GM21423 (cell line): ENCODE results near the gene ANXA2.
"Not testable (repeated sequence)": the region's sequence is repeated elsewhere in the genome, so short reads cannot be mapped to it uniquely, and the experiment has no call there.

ENCODE experiments used
- ATAC-seq: cut with Tn5 transposase; IDR thresholded peaks from one replicate; pipeline ENCODE4 v1.9.1; 2021; ENCODE audit warnings: mild to moderate bottlenecking, moderate library complexity; ENCODE audit not compliant: unreplicated experiment

ANXA2 gene

DNA sequence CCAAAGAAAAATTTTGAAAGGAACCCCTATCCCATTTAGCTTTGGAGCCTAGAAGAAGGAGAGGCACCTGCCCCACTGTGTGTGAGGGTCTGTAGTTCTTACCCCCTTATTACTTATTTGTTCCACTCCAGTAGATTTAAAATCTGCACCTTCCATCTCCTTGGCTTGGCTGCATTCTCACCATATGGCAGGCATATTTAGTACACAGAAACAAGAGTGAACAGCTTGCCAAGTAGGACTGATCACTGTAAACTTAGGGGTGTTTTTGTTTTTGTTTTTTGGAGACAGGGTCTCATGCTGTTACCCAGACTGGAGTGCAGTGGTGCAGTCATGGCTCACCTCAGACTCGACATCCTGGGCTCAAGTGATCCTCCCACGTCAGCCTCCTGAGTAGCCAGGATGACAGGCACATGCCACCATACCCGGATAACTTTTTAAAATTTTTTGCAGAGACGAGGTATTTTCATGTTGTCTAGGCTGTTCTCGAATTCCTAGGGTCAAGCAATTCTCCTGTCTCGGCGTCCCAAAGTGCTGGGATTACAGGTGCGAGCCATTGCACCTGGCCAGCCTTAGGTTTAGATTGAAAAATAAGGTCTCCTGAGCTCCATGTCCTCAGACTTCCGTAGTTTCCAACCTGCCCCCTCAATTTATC, 14.1 kb upstream of the ANXA2 start:
- no peak for ATAC-seq

GRCh38 chr15:60410350-60410749, 12.6 kb upstream of the ANXA2 start:
- not testable (repeated sequence) for ATAC-seq

GRCh38 chr15:60408463-60408981, 10.7 kb upstream of the ANXA2 start:
- ATAC-seq = peak; percentile 78

- no peak for ATAC-seq
Observed at GRCh38 chr15:60407415-60407805, 9.6 kb upstream of the ANXA2 start.

DNA sequence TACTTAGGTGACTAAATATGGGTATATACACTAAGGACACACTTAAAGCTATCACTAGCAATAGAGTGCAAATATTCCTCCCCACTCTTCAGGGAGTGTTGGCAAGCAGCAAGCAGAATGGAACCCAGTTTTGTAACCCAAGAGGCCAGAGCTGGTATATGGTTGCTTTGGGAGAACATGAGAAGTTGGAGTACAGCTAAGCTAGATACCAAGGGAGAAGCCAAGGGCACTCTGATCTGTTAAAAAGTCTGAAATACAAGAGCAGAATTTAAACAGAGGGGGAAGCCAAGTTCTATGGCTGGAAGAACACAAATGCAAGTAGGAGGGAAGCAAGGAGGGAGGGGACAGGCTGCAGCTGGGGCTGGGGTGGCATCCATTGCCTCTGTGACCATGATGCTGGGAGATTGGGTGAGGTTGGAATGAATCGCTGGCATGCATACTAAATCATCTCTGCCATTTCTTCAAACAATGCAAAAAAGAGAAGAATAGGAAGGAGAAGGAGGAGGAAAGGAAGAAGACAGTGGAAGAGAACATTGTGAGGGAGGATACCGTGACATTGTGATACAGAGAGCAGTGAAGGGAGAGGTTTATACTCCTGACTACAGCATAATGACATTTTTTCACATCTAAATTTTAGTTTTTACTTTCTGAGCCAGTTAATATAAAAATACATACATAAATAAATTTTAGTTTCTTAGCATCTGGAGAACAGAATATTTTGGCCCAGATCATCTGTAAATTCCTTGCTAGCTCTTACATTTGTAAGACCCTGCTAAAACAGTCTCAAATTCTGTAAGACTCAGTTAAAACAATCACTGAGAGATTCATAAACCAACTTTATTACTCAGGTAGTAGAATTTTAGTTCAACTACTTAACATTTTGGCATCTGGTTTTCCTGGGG, 9.0 kb upstream of the ANXA2 start:
- no peak for ATAC-seq

GRCh38 chr15:60405399-60405798, 7.6 kb upstream of the ANXA2 start:
- ATAC-seq = no peak

- not testable (repeated sequence) for ATAC-seq
Observed at GRCh38 chr15:60404351-60404750, 6.6 kb upstream of the ANXA2 start.

DNA sequence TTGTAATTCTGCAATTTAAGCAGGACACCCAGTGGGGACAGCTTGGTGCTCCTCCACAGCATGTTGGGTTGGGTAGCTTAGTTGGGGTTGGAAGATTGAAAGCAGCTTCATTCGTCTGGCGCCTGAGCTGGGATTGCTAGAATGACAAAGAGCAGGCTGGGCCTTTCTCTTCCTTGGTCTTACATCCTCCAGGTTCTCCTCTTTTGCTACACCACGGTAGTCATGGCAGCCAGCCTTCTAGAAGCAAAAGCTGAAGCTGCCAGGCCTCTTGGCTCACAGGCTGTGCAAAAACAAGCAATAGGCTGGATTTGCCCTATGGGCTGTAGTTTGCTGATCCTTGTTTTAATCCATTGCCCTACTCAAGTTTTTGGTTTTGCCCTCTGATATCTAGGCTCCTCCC, 3.2 kb upstream of the ANXA2 start:
- no peak for ATAC-seq

DNA sequence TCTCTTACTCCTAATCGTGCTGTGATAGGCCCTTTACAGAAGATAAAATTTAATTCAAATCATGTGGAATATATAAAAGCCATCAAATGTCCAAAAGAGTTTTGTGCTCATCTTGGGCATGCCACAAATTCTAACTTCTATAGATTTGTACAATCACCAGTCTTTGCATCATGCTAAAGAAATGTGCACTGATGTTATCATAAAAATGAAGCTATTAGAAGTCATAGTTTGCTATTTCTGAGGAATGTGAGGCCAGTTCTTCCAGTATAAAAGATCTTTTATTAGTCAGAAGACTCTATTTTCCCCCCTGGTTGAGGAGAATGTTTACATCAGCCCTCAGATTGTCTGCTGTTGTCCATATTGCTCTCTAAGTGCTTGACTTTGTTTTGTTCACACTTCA, 2.1 kb upstream of the ANXA2 start:
- ATAC-seq = no peak

DNA sequence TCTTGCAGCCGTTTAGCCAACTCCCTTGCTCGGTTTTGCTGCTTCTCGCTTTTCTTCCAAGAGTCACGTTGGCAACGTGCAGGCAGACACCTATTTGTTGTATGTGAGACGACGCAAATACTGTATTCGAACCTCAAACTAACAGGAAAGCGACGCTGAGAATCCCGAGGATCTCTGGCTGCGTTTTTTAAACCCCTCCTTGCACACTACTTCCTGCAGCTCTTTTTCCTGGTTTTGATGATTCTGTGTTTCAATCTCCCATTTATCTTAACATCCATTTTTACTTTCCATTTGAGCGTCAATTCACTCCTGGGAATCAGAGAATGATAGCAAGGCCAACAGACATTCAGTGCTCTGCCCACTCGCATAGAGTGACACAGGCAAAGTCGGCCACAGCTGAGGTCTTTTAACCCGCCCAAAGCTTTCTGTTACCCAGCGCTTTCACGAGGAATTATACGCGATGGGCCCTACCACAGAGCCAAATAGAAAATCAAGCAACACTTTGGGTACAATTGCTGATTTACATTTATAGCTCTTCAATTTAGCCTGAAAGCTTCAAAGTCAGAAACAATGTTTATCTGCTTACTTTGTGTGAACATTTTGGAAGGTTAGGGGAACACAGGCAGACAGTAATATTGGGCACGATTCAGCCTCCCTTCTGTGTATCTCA, 1.6 kb upstream of the ANXA2 start:
- ATAC-seq = no peak

- ATAC-seq = peak; percentile 71
Observed at GRCh38 chr15:60396958-60397771, 621 bp downstream of the ANXA2 start.

GRCh38 chr15:60396560-60396957, 1.2 kb downstream of the ANXA2 start:
- no peak for ATAC-seq

- ATAC-seq = no peak
Observed at GRCh38 chr15:60396100-60396499, 1.7 kb downstream of the ANXA2 start.

DNA sequence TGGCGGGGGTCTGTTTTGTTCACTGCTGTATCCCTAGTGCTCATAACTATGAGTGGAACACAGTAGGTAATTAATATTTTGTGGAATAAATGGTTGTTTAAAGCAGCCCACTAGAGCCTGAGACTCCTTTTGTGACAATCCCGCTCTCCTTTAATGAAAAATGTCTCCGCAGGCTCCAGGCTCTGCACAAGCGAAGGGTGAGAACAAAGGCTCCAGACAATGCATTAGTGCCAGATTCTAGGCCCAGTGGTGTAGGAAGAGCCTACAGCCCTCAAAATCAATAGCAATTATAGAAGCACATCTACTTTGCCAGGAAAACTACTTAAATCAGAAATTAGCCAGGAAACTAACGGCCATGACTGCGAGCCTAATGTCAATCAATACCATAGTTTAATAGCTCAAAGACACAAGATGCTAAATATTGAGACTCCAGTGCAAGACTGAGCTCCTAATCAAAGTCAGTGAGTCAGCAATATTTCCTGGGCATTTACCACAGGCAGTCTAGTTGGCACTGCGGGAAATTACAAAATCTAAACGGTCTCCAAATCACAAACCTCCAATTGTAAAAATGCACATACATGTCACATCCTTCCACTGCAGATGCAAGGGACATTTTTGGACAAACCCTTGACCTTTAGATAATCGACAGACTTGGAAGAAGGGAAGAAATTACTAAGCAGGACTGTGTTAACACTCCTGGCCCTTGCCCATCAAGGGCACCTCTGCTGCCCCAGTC, 2.3 kb downstream of the ANXA2 start:
- ATAC-seq = no peak

DNA sequence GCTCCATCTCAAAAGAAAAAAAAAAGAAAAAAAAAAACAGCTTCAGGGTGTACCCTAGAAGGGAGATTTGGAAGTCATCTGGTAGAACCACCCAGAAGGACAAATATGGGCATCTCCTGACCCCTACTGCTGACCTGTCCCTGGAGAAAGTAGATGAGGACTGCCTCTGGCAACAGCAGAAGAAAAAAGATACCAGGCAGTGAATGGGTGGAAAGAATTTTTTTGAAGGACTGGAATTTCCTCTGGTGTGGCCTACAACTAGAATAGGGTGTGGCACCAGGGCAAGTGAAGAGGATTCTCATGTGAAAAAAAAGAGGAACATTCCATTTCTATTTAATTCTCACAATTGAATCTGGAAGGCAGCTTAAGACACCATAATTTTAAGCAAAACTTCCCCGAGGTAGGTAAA, 3.1 kb downstream of the ANXA2 start:
- no peak for ATAC-seq

DNA sequence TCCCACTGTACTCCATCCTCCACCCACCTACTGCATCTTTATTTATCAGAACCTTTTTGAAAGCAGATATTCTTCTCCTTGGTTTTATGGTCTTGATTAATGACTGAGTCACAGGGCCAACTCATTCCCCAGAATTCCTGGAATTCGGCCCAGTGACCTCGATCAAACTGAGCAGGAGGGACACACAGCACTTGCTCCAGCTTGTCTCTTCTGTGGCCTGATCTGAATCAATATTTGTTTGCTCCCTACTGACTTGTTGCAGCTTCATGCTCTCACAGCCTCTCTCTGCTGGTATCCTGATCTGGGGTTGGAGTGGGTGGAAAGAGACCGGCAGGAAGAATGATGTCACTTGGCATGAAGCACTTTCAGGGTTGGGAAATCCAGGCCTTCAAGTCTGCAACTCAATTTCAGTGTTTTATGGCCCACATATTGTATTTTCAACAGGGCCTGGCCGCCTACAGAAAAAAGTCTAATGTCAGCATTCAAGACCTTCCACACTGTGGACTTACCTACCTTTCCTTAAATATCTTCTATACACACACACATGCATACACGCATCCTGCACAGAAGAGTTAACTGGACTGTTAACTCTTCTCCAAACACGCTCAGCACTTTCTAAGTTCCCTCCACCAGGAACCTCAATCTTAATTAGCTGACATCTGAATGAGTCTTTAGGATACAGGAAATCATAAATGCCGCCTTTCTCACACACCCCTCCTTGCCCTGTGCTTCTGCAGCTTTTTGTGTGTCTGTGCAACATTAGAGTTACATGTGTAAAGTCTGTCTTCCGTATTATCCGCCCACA, 4.6 kb downstream of the ANXA2 start:
- no peak for ATAC-seq

DNA sequence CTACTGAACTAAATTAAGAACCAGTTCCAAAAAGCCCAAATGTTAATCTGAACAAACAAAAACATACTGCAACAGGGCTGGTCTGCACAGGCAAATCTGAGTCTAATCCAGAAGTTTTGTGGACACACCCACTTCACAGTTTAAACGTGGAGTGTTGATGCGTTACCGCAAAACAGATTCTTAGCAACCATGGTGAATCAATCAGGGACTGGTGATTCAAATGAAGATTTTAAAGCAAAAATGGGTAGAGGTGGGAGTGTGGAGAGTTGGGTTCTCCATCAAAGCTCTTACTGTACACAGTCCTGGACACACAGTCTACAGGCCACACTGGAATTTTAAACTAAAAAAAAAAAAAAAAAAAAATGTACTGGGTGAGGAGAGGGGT, 5.2 kb downstream of the ANXA2 start:
- ATAC-seq = no peak

DNA sequence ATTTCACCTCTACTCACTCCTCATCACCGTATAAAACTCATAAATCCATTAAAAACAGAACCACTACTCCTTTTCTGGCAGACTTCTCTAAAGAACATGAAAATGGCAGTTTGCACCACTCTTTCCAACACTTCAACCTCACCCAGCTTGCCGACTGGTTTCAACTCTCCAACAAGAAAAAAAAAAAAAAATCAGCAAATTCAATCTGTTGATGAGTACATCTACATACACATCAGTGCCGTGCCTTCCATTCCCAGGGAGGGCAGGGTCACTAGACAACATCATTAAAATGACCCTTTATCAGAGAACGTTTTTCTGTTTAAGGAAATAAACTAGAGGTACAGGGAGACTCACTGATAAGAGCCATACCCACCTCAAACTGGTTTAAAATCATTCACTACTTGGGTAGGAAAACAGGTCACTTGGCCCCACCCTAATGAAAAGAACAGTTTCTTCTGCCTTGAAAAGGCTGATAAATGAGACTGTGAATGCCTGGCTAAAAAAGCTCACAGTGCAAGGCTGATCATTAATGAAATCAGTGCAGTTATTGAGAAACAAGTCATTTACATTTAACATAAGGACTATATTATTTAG, 6.0 kb downstream of the ANXA2 start:
- ATAC-seq = no peak
